ENCODE data around the gene ATP1B1.

ATP1B1 gene

GRCh38 chr1:169141356-169141755, 34.9 kb downstream of the ATP1B1 start:
- H3K36me3 ChIP-seq (ENCODE audit: control insufficient read depth, low read length) = no peaks in the 10 kb centered on the region
- TF ChIP-seq CTCF (IDR thresholded peaks at IDR 0.05; ENCODE audit: low read depth, low read length, poor library complexity, severe bottlenecking) = no peak
- no peak for TF ChIP-seq EZH2phosphoT487 (IDR thresholded peaks at IDR 0.05; ENCODE audit: borderline replicate concordance, low read length)
- H4K20me1 ChIP-seq (ENCODE audit: control insufficient read depth, insufficient read depth, low read depth, low read length) = no peaks in the 10 kb centered on the region
- H3K9me3 ChIP-seq (ENCODE audit: control insufficient read depth, insufficient read depth, low read length) = no peaks in the 10 kb centered on the region
- H3K4me3 ChIP-seq (ENCODE audit: low read length) = no peak overlapping the region
- no peaks in the 10 kb centered on the region for H3K9me2 ChIP-seq (replicated peaks; ENCODE audit: control insufficient read depth, low read length)
- no peaks in the 10 kb centered on the region for H3K79me2 ChIP-seq (ENCODE audit: control insufficient read depth, low read length)
- H3F3A ChIP-seq (ENCODE audit: control insufficient read depth, insufficient read depth) = no peaks in the 10 kb centered on the region
- no peaks in the 10 kb centered on the region for H3K27me3 ChIP-seq (ENCODE audit: control insufficient read depth, low read length)
- no peaks in the 10 kb centered on the region for H3K4me1 ChIP-seq (ENCODE audit: control insufficient read depth, low read length)
- no peak overlapping the region for H3K27ac ChIP-seq (ENCODE audit: low read depth, low read length)
- H3K4me2 ChIP-seq (ENCODE audit: low read length) = no peak overlapping the region

- Histone ChIP-seq H3K27ac (ENCODE audit: low read depth, low read length) (no peak overlapping the region), H3K4me2 (ENCODE audit: low read length) (no peak overlapping the region), H3K79me2 (ENCODE audit: control insufficient read depth, low read length) (no peaks in the 10 kb centered on the region), H3K4me3 (ENCODE audit: low read length) (no peak overlapping the region), H3K9me2 (replicated peaks; ENCODE audit: control insufficient read depth, low read length) (no peaks in the 10 kb centered on the region), H4K20me1 (ENCODE audit: control insufficient read depth, insufficient read depth, low read depth, low read length) (no peaks in the 10 kb centered on the region), H3F3A (ENCODE audit: control insufficient read depth, insufficient read depth) (no peaks in the 10 kb centered on the region), H3K36me3 (ENCODE audit: control insufficient read depth, low read length) (no peaks in the 10 kb centered on the region), H3K9me3 (ENCODE audit: control insufficient read depth, insufficient read depth, low read length) (no peaks in the 10 kb centered on the region), H3K27me3 (ENCODE audit: control insufficient read depth, low read length) (no peaks in the 10 kb centered on the region), H3K4me1 (ENCODE audit: control insufficient read depth, low read length) (no peaks in the 10 kb centered on the region)
- no peak for TF ChIP-seq CTCF (IDR thresholded peaks at IDR 0.05; ENCODE audit: low read depth, low read length, poor library complexity, severe bottlenecking)
- no peak for TF ChIP-seq EZH2phosphoT487 (IDR thresholded peaks at IDR 0.05; ENCODE audit: borderline replicate concordance, low read length)
Observed at GRCh38 chr1:169142129-169142528, 35.6 kb downstream of the ATP1B1 start.

- Histone ChIP-seq H3K4me1 (ENCODE audit: control insufficient read depth, low read length) (no peaks in the 10 kb centered on the region), H3K9me3 (ENCODE audit: control insufficient read depth, insufficient read depth, low read length) (no peaks in the 10 kb centered on the region), H3K27ac (ENCODE audit: low read depth, low read length) (no peak overlapping the region), H3K36me3 (ENCODE audit: control insufficient read depth, low read length) (no peaks in the 10 kb centered on the region), H3K9me2 (replicated peaks; ENCODE audit: control insufficient read depth, low read length) (no peaks in the 10 kb centered on the region), H3K27me3 (ENCODE audit: control insufficient read depth, low read length) (no peaks in the 10 kb centered on the region), H4K20me1 (ENCODE audit: control insufficient read depth, insufficient read depth, low read depth, low read length) (no peaks in the 10 kb centered on the region), H3F3A (ENCODE audit: control insufficient read depth, insufficient read depth) (no peaks in the 10 kb centered on the region), H3K79me2 (ENCODE audit: control insufficient read depth, low read length) (no peaks in the 10 kb centered on the region), H3K4me3 (ENCODE audit: low read length) (no peak overlapping the region), H3K4me2 (ENCODE audit: low read length) (no peak overlapping the region)
- TF ChIP-seq EZH2phosphoT487 (IDR thresholded peaks at IDR 0.05; ENCODE audit: borderline replicate concordance, low read length) (no peak), CTCF (IDR thresholded peaks at IDR 0.05; ENCODE audit: low read depth, low read length, poor library complexity, severe bottlenecking) (no peak)
Observed at GRCh38 chr1:169143346-169143745, 36.9 kb downstream of the ATP1B1 start.

- TF ChIP-seq CTCF (IDR thresholded peaks at IDR 0.05; ENCODE audit: low read depth, low read length, poor library complexity, severe bottlenecking) = no peak
- no peak for TF ChIP-seq EZH2phosphoT487 (IDR thresholded peaks at IDR 0.05; ENCODE audit: borderline replicate concordance, low read length)
- Histone ChIP-seq H3K27ac (ENCODE audit: low read depth, low read length) (no peak overlapping the region), H3K9me3 (ENCODE audit: control insufficient read depth, insufficient read depth, low read length) (no peaks in the 10 kb centered on the region), H3K4me1 (ENCODE audit: control insufficient read depth, low read length) (no peaks in the 10 kb centered on the region), H3K36me3 (ENCODE audit: control insufficient read depth, low read length) (no peaks in the 10 kb centered on the region), H3K9me2 (replicated peaks; ENCODE audit: control insufficient read depth, low read length) (no peaks in the 10 kb centered on the region), H3F3A (ENCODE audit: control insufficient read depth, insufficient read depth) (no peaks in the 10 kb centered on the region), H3K4me2 (ENCODE audit: low read length) (no peak overlapping the region), H3K4me3 (ENCODE audit: low read length) (no peak overlapping the region), H3K27me3 (ENCODE audit: control insufficient read depth, low read length) (no peaks in the 10 kb centered on the region), H3K79me2 (ENCODE audit: control insufficient read depth, low read length) (no peaks in the 10 kb centered on the region), H4K20me1 (ENCODE audit: control insufficient read depth, insufficient read depth, low read depth, low read length) (no peaks in the 10 kb centered on the region)
Observed at GRCh38 chr1:169143984-169144383, 37.5 kb downstream of the ATP1B1 start.

All from DOHH2 (cell line).